Activated T-cell treated with anti-CD3 and anti-CD28 coated beads, Interleukin-2, amount 50 U/mL, for 48 hours (primary cell): ENCODE data around the gene DLX3.
A peak's percentile ranks its signal among the peaks of the same experiment; 100 is the strongest.

ENCODE experiments used
- DNase-seq, 2 experiments: peaks; one replicate each; pipeline ENCODE4 v3.0.0-alpha.2; 2020

The DLX3 gene

DNA sequence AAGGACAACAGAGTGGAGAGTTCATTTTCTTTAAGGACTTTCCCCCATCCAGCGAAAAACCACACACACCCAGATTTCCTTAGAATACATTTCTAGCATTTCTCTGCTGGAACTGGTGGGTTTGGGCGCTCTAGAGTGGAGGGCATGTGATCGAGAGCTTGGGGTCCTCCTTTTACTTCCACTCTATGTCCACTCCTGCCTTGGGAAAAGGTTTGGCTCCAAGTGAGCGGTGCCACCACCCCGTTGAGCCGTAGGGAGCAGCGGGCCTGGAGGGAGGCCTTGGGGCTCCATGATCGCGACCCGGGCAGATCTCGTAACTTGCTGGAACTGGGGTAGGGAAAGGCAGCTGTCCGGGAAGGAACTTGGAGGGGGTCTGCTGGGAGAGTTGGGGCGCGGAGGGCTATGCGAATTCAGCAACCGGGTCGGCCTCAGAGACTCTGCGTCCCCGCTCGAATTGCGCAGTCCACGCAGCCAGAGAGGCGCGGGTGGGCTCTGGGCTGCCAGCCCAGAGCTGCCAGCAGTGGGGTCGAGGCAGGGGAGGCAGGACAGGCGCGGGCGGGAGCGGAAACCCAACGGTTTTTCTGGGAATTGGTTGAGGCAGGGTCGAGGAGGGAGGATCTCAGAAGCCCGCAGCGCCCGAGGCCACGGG is 23.7 kb downstream of the DLX3 start:
- DNase-seq = no peak

DNA sequence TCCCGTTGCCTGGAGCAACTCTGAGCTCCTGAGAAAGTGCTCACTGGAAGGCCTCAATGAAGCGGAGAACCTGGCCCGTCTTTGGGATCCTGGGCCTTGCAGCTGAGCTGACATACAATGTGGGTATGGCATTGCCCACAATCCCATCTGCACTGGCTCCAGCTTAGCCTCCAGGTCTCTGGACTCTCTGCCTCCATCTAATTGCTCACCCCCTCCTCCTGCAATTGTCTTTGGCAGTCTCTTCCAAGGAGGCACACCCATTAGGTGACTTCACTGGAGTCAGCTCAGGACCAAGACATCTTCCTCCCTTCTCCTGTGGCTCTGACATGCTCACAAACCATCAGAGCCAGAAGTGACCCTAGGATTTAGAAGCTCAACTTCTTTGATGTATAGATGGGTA is 24.5 kb downstream of the DLX3 start:
- DNase-seq = no peak

DNA sequence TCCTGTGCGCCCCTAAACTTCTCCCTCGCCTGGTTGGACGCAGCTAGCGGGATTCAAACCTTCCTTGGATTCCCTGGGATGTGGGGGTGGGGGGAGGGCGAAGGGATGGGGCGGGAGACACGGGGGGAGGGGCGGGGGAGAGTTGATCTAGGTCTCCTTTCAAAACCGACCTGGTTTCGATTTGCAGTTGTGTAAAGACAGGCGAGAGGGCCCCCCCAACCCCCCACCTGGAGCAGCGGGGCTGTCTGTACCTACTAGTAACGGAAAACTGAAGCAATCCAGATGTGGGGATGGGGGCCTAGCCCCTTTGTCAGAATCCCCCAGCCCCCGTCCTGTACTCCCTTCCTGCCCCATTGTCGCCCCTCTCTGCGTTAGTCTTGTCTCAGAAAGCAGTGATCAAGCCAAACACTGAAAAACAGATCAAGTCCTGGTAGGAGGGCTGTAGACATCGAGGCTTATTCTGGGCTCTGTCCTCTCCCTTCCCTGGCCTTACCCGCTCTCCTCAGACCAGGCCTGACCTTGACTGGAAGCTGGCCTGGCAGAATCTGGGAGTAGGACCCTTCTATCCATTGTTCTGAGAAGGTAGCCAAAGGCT is 25.1 kb downstream of the DLX3 start:
- no peak for DNase-seq

DNA sequence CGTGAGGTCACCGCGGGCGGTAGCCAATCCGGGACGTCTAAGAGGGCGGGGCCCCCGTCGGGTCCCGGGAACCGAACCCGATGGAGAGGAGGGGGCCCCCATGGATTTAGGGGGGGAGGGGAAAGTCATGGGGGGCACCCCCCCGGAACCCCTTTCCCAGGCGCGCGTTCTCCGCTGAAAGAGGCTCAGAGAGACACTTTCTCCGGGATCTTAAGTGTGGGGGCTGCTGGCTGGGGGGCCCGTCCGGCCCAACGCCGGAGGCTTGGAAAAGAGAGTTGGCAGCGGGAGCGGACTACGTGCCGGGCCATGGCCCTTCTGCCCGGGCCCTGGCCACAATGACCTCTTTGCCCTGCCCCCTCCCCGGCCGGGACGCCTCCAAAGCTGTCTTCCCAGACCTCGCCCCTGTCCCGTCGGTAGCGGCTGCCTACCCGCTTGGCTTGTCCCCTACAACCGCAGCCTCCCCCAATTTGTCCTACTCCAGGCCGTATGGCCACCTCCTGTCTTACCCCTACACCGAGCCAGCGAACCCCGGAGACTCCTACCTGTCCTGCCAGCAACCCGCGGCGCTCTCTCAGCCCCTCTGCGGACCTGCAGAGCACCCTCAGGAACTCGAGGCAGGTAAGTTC is 25.8 kb downstream of the DLX3 start, which contains the start of gene DLX4:
TSS of gene DLX4 (plus strand) at position 57 of the 626 bp plus-strand sequence. CDS start at position 336, 279 bp downstream.
- peak in 1 of 2 experiments; percentile 31 for DNase-seq

DNA sequence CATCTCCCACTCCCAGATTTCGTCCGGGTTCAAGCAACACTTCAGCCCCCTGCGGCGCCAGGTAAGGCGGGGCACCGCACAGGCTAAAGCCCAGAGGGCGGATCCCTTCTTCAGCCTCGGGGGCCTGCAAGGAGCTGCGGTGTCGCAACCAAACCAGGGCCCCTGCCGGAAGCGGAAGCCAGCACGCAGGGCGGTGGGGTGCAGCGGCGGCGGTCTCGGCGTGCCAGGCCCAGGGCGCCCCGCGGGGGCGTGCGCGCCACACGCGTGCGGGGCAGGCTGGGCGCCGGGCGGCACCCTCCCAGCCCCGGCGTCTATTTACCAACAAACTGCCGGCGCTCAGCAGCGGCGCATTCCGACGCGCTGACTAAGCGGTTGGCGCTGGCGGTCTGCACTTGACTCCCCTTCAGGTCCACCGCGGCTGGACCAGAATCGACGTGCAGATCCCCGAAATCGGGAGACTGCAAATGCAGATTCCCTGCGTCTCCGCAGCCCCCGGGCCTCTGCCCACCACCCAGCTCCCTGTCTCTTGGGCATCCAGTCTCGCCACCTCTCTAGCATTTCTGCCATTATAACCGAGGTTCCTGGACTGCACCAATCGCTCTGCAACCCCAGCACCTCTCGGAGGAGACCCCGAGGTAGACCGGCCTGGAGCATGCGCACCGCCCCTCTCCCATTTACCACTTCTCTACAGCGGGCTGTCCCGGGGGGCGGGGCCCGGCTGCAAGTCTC is 26.5 kb downstream of the DLX3 start:
- peak; percentile 77 to 80 for DNase-seq

DNA sequence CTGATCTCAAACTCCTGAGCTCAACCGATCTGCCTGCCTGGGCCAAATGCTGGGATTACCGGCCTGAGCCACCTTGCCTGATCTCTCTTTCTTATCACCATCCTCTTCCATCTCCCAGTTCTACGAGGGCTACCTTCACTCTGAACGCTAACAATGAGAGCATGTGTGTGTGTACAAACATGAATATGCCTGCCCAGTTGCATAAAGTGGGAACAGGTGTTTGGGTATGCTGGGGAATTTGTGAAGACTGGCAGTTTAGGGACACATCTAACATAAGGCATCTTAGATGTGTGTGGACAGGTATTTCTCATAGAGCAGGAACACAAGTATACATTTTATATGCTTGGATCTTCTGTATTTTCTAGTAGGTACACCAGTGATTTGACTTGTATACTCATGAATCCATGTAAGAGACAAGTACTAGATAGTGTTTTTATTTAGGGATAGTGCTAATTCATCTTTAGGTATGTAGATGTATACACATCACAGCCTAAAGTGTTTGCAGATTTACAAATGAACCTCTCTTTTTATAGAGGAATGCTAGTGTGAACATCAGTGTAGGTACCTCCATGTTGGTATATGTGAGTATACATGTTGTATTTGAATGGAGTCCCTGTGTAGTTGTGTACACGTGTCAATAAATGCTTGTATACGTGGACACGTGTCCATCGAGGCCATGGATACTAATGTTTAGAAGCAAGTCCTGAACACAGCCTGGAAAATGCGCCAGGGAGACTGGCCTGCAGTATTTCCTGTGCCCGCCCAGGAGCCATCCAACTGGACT is 27.2 kb downstream of the DLX3 start:
- DNase-seq = no peak

DNA sequence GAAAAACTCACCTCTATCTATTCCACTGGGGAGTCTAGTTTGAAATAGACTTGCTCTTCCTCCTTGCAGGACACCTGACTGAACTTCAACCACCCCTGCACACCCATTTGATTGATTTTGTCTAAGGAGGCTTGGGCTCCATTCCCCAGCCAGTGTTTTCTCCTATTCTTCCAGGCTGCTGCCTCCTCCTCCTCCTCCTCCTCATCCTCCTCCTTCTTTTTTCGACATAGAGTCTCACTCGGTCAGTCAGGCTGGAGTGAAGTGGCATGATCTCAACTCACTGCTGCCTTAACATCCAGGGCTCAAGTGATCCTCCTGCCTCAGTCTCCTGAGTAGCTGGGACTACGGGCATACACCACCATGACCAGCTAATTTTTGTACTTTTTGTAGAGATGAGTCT is 27.8 kb downstream of the DLX3 start:
- DNase-seq = no peak

DNA sequence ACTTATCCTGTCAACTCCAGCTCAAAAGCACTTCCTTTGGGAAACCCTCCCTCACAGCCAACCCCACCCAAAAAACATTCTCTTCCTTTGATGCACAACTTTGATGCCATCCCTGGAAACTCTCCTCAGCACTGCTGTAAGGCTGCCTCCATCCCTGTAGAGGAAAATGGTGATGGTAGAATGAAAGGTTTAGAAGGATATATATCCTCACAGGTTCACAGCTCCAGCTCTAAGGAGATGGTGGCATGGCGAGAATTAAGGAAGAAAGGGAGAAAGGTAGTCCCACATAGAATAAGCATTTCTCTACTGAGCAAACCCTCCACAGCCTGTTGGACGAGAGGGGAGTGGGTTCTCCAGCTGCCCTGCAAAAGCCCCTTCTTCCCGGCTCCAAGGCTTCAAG is 28.3 kb downstream of the DLX3 start:
- DNase-seq = no peak

DNA sequence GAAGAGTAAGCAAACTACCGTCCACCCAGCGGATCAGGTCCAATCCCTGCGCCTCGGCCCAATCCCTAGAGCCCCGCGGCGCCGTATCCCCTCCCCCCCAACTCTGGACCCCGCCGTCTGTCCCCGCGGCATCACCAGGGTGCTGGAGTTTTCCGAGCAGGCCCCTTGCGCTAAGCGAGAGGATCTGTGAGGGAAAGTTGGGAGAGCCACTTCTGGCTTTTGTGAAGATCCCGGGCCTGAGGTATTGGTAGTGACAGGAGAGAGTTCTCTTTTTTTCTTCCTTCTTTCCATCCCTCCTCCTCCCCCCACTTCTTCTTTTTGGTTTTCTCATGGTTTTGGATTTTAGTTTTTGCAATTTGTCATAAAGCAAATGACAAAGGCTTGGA is 29.5 kb downstream of the DLX3 start:
- DNase-seq = no peak

DNA sequence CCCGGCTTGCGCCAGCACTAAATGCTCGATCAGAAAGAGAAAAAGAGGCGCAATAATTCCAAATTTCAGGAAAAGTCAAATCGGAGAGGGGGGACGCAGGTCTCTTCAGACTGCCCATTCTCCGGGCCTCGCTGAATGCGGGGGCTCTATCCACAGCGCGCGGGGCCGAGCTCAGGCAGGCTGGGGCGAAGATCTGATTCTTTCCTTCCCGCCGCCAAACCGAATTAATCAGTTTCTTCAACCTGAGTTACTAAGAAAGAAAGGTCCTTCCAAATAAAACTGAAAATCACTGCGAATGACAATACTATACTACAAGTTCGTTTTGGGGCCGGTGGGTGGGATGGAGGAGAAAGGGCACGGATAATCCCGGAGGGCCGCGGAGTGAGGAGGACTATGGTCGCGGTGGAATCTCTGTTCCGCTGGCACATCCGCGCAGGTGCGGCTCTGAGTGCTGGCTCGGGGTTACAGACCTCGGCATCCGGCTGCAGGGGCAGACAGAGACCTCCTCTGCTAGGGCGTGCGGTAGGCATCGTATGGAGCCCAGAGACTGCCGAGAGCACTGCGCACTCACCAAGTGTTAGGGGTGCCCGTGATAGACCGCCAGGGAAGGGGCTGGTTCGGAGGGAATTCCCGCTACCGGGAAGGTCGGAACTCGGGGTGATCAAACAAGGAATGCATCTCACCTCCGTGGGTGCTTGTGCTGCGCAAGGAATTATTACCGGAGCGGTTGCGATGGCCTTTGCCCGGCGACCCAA is 30.1 kb downstream of the DLX3 start:
- DNase-seq = peak; percentile 42 to 51

DNA sequence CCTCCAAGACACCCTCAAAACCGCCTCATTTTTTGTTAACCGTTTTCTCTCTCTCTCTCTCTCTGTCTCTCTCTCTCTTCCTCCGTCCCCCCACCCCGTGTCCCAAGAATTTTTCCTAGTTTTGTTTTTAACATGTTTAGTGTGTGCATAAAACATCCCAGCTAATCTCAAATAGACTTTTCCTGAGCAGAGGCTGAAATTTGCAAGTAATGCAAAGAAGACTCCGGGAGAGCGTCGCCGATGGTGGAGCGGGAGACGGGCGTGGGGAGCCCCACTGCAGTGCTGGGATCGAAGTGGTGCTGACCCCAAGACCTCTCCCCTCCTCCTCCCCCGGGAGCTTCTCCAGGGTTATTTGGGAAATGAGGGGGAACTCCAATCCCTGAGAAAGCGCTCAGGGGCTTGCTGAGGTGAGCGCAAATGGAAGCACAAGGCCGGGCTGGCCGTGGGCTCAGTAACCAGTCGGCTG is 30.7 kb downstream of the DLX3 start:
- no peak for DNase-seq

DNA sequence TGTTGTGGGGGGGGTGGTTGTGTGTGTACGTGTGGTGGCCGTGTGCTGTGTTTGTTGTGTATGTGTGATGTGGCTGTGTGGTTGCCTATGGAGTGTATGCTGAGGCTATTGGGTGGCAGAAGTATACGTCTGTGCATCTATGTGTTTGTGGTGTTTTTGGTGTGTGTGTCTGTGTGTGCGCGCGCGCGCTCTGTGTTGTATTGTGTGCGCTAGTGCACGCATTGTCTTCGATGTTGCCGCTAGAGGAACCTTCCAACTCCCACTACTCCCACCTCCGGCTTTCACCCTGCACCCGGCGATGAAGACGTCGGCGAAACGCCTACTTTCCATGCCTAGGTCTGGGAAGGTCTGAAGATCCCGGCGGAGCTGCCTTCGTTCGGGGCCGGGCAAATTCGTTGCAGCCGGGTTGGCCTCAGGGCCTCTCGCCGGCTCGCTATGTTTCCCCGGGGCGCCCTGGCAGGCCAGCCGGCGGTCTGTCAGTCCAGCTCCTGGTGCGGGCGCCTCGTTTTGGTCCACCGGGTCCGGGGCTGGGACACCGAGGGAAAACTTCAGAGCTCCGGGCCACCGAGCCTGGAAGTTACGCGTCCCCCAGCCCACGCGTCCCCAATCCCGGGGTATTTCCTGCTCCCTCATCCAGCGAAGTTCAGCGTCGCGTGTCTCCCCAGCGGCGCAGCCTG is 31.3 kb downstream of the DLX3 start:
- peak; percentile 43 to 48 for DNase-seq

DNA sequence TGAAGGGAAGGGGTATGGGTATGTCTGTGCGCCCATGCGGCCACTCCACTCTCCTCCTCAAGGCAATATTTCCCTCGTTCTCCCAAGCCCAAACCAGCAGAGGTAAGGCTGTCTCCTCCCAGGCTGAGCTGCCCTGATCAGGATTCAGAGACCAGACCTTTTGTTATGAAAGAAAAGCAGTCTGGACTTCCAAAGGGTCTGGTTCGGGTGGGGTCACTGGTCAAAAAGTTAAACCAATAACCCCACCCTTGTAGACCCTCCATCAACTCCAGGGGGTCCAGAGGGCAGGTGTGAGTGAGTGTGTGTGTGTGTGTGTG is 31.8 kb downstream of the DLX3 start:
- DNase-seq = no peak

DNA sequence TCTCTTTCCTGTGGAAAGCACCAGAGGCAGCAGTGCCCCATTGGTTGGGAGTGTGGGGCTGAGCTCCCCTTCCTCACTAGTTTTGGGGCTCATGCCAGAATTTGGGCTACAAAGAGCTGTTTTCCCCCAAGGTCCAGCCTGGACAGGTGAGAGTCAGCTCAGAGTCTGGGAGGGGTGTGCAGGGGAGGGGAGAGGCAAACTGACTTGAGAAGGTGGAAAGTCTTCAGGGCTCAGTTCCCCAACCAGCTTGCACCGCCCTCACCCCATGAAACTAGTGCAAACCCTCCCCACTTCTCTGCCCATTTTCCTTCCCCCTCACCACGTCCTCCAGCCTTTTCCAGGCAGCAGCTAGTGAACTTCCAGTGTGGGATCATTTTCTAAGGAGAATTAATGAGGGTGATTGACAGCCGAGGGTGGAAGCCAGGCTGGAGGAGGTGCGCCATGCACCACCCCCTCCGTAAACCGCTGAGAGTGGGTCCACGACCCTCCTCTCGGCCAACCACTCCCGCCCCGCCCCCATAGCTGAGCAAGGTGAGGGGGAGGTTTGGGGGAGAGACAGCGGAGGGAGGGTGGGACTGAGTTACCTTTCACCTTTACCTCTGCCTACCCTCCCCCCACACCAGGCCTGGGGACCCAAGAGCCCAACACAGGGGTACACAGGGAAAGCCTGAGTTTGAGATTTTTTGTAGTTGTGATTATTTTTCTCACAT is 32.3 kb downstream of the DLX3 start:
- DNase-seq = no peak

DNA sequence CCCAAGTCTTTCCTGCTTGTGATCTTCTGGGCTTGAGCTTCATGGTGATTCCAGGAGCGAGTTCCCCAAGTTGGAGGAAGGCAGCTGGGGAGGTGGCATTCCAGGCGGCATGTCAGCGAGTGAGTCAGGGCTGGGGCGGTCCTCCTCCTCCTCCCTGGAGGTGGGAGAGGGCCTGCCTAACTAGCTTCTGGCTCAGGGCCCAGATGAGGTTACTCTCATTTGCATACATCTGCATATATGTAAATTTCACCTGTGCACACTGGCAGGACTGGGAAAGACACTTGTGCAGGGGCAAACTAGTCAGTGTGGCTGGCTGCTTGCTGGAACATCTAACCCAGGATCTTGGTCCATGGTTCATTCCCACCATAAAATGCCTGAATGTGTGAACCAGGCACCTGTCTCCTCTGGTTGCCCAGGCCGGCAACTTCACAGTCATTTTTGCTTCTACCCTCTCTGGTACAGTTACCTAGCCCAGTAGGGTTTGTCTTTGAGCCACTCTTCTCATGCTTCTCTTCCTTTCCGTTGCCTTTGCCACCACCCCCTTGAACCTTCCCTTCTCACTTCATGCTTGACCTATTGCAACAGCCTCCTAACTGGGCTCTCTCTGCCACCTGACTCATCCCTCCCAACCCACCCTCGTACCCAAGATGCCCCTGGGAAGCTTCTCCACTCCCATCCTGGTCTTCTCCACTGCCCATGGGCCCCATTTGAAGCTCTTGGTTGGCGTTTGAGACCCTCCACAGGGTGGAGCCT is 35.7 kb downstream of the DLX3 start:
- no peak for DNase-seq

DNA sequence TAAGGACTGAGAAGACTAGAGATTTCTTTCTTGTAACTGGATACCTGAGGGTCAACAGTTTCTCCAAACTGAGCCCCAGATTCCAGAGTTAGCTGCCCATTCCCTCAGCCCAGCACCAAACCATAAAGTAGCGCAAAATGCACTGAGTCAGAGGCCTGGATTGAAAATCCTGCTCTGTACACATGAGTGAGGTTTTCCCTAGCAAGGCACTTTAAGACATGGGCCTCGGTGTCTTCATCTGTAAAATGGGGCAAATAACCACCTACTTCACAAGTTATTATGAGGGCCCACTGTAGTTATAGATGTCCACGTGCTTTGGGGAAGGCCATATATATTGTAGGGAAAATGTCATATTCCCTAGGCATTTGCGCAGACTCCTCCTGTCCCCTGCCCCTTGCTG is 36.3 kb downstream of the DLX3 start:
- no peak for DNase-seq

DNA sequence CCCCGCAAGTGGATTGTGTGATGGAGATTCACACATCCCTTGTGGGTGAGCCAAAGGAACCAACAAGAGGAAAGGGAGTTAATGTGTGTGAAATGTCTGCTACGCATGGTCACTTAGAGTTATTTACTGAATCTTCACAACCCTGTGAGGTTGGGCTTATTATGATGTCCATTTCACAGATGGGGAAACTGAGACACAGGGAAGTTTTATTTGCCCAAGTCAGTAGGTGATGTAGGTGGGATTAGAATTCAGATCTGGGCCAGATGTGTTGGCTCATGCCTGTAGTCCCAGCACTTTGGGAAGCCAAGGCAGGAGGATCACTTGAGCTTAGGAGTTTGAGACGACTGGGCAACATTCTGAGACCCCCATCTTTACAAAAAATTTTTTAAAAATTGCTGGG is 37.7 kb downstream of the DLX3 start:
- no peak for DNase-seq

DNA sequence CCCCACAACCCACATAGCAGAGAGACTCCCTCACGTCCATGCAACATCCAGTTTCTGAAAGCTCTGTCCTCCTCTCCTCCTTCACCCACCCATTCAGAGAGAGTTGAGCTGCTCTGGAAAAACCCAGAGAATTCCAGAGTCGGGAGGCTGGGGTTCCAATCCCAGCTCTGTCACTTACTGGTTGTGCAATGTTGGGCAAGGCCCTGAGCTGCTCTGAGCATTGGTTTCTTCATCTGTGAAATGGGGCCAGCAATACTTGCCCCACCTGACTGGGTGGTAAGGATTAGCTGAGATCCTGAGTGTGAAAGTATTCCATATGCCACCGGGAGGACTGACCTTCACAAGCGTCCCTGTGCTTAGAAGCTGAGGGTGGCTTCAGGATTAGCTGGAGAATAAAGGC is 38.2 kb downstream of the DLX3 start:
- DNase-seq = no peak

DNA sequence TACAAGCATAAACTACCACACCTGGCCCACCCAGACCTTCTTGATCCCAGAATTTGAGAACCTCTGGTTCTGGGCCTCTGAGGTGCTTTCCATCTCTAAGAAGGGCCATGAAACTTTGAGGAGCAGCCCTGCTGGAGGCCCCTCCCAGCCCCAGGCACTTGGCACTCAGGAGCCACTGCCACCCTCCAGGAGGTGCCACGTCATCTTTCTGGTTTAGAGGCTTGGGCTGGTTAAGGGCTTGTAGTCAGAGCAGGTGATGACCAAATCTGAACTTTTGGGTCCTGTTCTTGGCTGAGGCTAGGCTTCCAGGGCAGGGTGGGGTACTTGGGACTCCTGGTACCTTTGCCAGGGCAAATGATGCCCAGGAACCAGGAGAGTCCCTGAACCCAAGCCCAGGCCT is 39.9 kb downstream of the DLX3 start:
- DNase-seq = no peak

DNA sequence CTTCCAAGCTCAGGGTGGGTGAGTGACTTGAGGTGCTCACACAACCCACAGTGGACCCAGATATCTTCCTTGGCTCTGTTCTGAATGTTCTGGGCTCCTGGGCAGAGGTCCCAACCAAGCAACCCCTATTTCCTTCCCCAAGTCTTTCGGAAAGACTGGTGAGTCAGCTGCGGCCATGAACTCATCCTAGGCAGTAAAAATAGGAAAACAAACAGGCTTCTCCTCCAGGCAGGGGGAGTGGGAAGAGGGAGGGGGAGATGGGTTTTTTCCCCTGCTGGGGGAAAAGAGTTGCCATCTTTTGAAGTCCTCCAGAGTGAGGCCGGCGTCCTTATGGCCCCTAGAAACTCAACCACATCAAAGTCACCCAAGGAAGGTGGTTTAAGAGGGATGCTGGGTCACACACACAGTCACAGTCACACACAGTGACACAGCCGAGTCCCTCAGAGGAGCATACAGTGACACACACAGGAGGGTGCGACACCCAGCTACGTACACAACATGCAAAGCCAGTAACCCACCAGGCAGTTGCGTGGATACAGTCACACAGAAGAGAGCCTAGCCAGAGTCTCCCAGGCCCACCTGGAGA is 42.0 kb downstream of the DLX3 start:
- DNase-seq = no peak
